Erythroblast (primary cell): Measurements from ENCODE around the gene MICAL3.
"Not testable (repeated sequence)": the region's sequence is repeated elsewhere in the genome, so short reads cannot be mapped to it uniquely, and the experiment has no call there.

Experiments
- GATA1 ChIP-seq: IDR thresholded peaks from 2 replicates; pipeline ENCODE4 v1.6.1; 2011; ENCODE audit warnings: low read depth, mild to moderate bottlenecking, control low read depth, low read length, moderate library complexity
- POLR2A ChIP-seq: IDR thresholded peaks from 2 replicates; pipeline ENCODE4 v1.6.1; 2011; ENCODE audit warnings: mild to moderate bottlenecking, low read length

DNA sequence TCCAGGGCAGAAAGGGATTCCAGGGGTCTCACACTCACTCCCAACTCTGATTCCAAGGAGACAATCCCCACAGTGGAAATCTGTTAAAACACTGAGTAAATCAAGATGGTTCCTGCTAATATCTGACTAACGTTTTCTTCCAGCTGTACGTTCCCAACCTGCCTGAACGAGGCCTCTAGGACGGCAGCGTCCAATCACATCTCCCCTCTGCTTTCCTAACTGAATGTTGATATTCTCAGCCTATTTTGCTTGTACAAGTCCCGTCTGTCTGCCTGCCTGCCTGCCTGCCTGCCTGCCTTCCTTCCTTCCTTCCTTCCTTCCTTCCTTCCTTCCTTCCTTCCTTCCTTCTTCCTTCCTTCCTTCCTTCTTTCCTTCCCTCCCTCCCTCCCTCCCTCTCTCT, 39.4 kb upstream of the MICAL3 start:
- TF ChIP-seq POLR2A, GATA1: not testable (repeated sequence)
